HEK293 (cell line): Measurements from ENCODE around the gene KRT8.

Experiments
- BCL11B ChIP-seq: fragments of 450-650 bp; formaldehyde crosslinking; IDR thresholded peaks from 2 replicates; pipeline ENCODE4 v1.5.1; 2016; ENCODE audit warnings: low read depth, missing biosample characterization, missing genetic modification characterization
- GLI2 ChIP-seq: fragments of 450-650 bp; formaldehyde crosslinking; IDR thresholded peaks from 2 replicates; pipeline ENCODE4; 2017; ENCODE audit warnings: missing biosample characterization, missing genetic modification characterization, low read depth, borderline replicate concordance
- GLIS1 ChIP-seq: fragments of 450-650 bp; formaldehyde crosslinking; IDR thresholded peaks from 2 replicates; pipeline ENCODE4 v1.5.1; 2016; ENCODE audit warnings: missing biosample characterization, missing genetic modification characterization
- HOXC10 ChIP-seq: sonication (generic); formaldehyde crosslinking; IDR thresholded peaks from 2 replicates; pipeline ENCODE4 v1.8.1; 2023; ENCODE audit warnings: mild to moderate bottlenecking, missing genetic modification reagents
- KLF10 ChIP-seq: fragments of 450-650 bp; IDR thresholded peaks from 2 replicates; pipeline ENCODE4 v1.5.1; 2018; ENCODE audit warnings: missing biosample characterization, mild to moderate bottlenecking, missing genetic modification characterization
- KLF8 ChIP-seq: fragments of 450-650 bp; formaldehyde crosslinking; IDR thresholded peaks from 2 replicates; pipeline ENCODE4 v1.5.1; 2016; ENCODE audit warnings: missing biosample characterization, missing genetic modification characterization
- KLF9 ChIP-seq: fragments of 450-650 bp; formaldehyde crosslinking; IDR thresholded peaks from 2 replicates; pipeline ENCODE4 v1.5.1; 2016; ENCODE audit warnings: missing biosample characterization, missing genetic modification characterization, low read depth
- MEIS1 ChIP-seq: sonication (generic); formaldehyde crosslinking; IDR thresholded peaks from 2 replicates; pipeline ENCODE4 v1.8.1; 2022; ENCODE audit warnings: missing genetic modification reagents, mild to moderate bottlenecking, borderline replicate concordance
- SETDB1 ChIP-seq: IDR thresholded peaks from one replicate; pipeline ENCODE4 v1.6.1; 2017; ENCODE audit warnings: mild to moderate bottlenecking, low read length, moderate library complexity, mixed read lengths; ENCODE audit not compliant: insufficient read length
- SP3 ChIP-seq: fragments of 450-650 bp; formaldehyde crosslinking; IDR thresholded peaks from 2 replicates; pipeline ENCODE4 v1.5.1; 2016; ENCODE audit warnings: missing biosample characterization, missing genetic modification characterization
- YY1 ChIP-seq: fragments of 450-650 bp; formaldehyde crosslinking; IDR thresholded peaks from 2 replicates; pipeline ENCODE4 v1.5.1; 2018; ENCODE audit warnings: missing biosample characterization, missing genetic modification characterization
- ZBTB17 ChIP-seq: fragments of 450-650 bp; formaldehyde crosslinking; IDR thresholded peaks from 2 replicates; pipeline ENCODE4 v1.5.1; 2016; ENCODE audit warnings: missing biosample characterization, missing genetic modification characterization
- ZNF19 ChIP-seq: fragments of 450-650 bp; formaldehyde crosslinking; IDR thresholded peaks from 2 replicates; pipeline ENCODE4; 2016; ENCODE audit warnings: missing biosample characterization, missing genetic modification characterization, low read depth
- ZNF211 ChIP-seq: fragments of 450-650 bp; formaldehyde crosslinking; IDR thresholded peaks from 2 replicates; pipeline ENCODE4 v1.5.1; 2016; ENCODE audit warnings: low read depth, missing biosample characterization, missing genetic modification characterization
- ZNF341 ChIP-seq: fragments of 450-650 bp; formaldehyde crosslinking; IDR thresholded peaks from 2 replicates; pipeline ENCODE4; 2016; ENCODE audit warnings: low read depth, missing biosample characterization, missing genetic modification characterization
- ZNF404 ChIP-seq: fragments of 450-650 bp; formaldehyde crosslinking; IDR thresholded peaks from 2 replicates; pipeline ENCODE4 v1.5.1; 2017; ENCODE audit warnings: missing biosample characterization, missing genetic modification characterization
- ZNF473 ChIP-seq: fragments of 450-650 bp; formaldehyde crosslinking; IDR thresholded peaks from 2 replicates; pipeline ENCODE4 v1.5.1; 2017; ENCODE audit warnings: missing biosample characterization, missing genetic modification characterization
- ZNF501 ChIP-seq: fragments of 450-650 bp; formaldehyde crosslinking; IDR thresholded peaks from 2 replicates; pipeline ENCODE4 v1.5.1; 2016; ENCODE audit warnings: missing biosample characterization, missing genetic modification characterization
- ZNF561 ChIP-seq: fragments of 450-650 bp; IDR thresholded peaks from 2 replicates; pipeline ENCODE4 v1.5.1; 2018; ENCODE audit warnings: missing biosample characterization, missing genetic modification characterization, borderline replicate concordance
- ZNF610 ChIP-seq: fragments of 450-650 bp; formaldehyde crosslinking; IDR thresholded peaks from 2 replicates; pipeline ENCODE4 v1.5.1; 2016; ENCODE audit warnings: missing biosample characterization, missing genetic modification characterization, borderline replicate concordance
- ZNF660 ChIP-seq: fragments of 450-650 bp; IDR thresholded peaks from 2 replicates; pipeline ENCODE4 v1.5.1; 2018; ENCODE audit warnings: missing biosample characterization, mild to moderate bottlenecking, missing genetic modification characterization
- ZNF707 ChIP-seq: fragments of 450-650 bp; formaldehyde crosslinking; IDR thresholded peaks from 2 replicates; pipeline ENCODE4 v1.5.1; 2016; ENCODE audit warnings: missing biosample characterization, missing genetic modification characterization
- ZNF843 ChIP-seq: fragments of 450-650 bp; formaldehyde crosslinking; IDR thresholded peaks from 2 replicates; pipeline ENCODE4 v1.5.1; 2016; ENCODE audit warnings: missing biosample characterization, missing genetic modification characterization
- TF ChIP-seq, protein P1 (sequence below): sonication (generic); formaldehyde crosslinking; IDR thresholded peaks from 2 replicates; pipeline ENCODE4 v1.8.1; 2022; ENCODE audit warnings: mild to moderate bottlenecking, moderate library complexity, missing genetic modification reagents
- TF ChIP-seq, protein P2 (sequence below): fragments of 450-650 bp; formaldehyde crosslinking; IDR thresholded peaks from 2 replicates; pipeline ENCODE4 v1.5.1; 2016; ENCODE audit warnings: missing biosample characterization, missing genetic modification characterization
- TF ChIP-seq, protein P3 (sequence below): fragments of 450-650 bp; formaldehyde crosslinking; IDR thresholded peaks from 2 replicates; pipeline ENCODE4 v1.5.1; 2016; ENCODE audit warnings: missing biosample characterization, missing genetic modification characterization
- TF ChIP-seq, protein P4 (sequence below): fragments of 450-650 bp; formaldehyde crosslinking; IDR thresholded peaks from 2 replicates; pipeline ENCODE4 v1.5.1; 2016; ENCODE audit warnings: missing biosample characterization, missing genetic modification characterization
- TF ChIP-seq, protein P5 (sequence below): fragments of 450-650 bp; formaldehyde crosslinking; IDR thresholded peaks from 2 replicates; pipeline ENCODE4 v1.5.1; 2016; ENCODE audit warnings: missing biosample characterization, missing genetic modification characterization
- TF ChIP-seq, protein P6 (sequence below): fragments of 450-650 bp; formaldehyde crosslinking; IDR thresholded peaks from 2 replicates; pipeline ENCODE4 v1.5.1; 2016; ENCODE audit warnings: missing biosample characterization, missing genetic modification characterization
- TF ChIP-seq, protein P7 (sequence below): fragments of 450-650 bp; formaldehyde crosslinking; IDR thresholded peaks from 2 replicates; pipeline ENCODE4 v1.5.1; 2017; ENCODE audit warnings: missing biosample characterization, missing genetic modification characterization

Gene KRT8

DNA sequence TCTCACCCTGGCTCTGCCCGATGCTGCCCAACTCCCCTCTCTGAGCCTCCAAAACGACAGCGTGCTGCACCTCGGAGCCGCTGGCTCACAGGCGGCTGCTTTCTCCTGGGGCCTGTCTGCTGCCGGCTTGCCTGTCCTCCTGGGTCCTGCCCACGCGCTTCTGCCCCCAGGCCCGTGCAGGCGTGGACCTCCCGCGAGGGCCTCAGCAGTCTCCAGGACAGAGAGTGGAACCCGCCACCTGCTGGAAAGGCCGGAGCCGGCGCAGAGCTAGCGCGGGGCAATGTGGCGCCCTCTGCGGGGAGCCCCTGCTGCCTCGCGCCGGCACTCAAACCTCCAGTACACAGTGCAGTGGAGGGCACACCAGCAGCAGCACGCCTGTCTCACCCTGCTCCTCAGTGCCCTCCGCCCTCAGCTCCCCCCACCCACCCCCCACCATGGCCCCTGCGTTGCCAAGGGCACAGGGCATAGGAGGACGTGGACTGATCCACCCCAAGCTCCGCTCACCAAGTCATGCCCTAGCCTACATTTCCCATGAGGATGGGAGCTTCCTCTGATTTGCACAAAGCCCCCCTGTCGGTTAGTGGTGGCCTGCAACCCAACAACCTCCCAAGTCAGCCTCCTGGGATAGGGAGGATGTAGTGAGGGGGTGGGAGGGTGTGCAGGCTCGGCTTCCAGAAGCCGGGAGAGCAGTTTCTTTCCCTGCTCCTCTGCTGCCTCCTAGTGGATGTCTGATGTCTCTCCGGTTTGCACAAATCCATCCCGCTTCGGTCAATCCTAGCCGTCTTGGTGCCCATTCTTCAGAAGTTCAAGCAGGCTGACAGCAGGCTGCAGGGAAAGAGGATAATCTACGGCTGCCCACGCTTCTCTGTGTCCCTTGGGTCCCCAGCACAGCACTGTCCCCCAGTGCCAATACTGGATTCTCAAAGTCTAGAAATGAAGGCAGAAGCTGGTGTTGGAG lies 25.2 kb downstream of the KRT8 start (continued):
- 0 out of 2 replicates have a peak, but pooled peaks have one; percentile 23 for TF ChIP-seq ZNF561 (tag by site-specific recombination)
- no peak for TF ChIP-seq ZNF19 (tag by site-specific recombination)
- peak; percentile 99 for TF ChIP-seq GLIS1 (tag by site-specific recombination)
- TF ChIP-seq, protein P1, sequence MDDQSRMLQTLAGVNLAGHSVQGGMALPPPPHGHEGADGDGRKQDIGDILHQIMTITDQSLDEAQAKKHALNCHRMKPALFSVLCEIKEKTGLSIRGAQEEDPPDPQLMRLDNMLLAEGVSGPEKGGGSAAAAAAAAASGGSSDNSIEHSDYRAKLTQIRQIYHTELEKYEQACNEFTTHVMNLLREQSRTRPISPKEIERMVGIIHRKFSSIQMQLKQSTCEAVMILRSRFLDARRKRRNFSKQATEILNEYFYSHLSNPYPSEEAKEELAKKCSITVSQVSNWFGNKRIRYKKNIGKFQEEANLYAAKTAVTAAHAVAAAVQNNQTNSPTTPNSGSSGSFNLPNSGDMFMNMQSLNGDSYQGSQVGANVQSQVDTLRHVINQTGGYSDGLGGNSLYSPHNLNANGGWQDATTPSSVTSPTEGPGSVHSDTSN (CRISPR knock-in tag) = no peak
- TF ChIP-seq ZNF404 (tag by site-specific recombination) = no peak
- TF ChIP-seq ZNF843 (tag by site-specific recombination) = no peak
- no peak for TF ChIP-seq YY1 (tag by site-specific recombination)
- TF ChIP-seq ZNF473 (tag by site-specific recombination) = no peak
- TF ChIP-seq, protein P2, sequence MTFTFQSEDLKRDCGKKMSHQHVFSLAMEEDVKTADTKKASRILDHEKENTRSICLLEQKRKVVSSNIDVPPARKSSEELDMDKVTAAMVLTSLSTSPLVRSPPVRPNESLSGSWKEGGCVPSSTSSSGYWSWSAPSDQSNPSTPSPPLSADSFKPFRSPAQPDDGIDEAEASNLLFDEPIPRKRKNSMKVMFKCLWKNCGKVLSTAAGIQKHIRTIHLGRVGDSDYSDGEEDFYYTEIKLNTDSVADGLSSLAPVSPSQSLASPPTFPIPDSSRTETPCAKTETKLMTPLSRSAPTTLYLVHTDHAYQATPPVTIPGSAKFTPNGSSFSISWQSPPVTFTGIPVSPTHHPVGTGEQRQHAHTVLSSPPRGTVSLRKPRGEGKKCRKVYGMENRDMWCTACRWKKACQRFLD = no peak
- TF ChIP-seq ZBTB17 (tag by site-specific recombination) = peak; percentile 86; the same call in 1 of the 2 replicates
- TF ChIP-seq, protein P3, sequence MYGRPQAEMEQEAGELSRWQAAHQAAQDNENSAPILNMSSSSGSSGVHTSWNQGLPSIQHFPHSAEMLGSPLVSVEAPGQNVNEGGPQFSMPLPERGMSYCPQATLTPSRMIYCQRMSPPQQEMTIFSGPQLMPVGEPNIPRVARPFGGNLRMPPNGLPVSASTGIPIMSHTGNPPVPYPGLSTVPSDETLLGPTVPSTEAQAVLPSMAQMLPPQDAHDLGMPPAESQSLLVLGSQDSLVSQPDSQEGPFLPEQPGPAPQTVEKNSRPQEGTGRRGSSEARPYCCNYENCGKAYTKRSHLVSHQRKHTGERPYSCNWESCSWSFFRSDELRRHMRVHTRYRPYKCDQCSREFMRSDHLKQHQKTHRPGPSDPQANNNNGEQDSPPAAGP = peak; percentile 62; the same call in 1 of the 2 replicates
- TF ChIP-seq KLF8 = peak; percentile 55; the same call in 1 of the 2 replicates
- TF ChIP-seq ZNF211 (tag by site-specific recombination) = no peak
- TF ChIP-seq ZNF707 (tag by site-specific recombination) = no peak
- TF ChIP-seq, protein P4, sequence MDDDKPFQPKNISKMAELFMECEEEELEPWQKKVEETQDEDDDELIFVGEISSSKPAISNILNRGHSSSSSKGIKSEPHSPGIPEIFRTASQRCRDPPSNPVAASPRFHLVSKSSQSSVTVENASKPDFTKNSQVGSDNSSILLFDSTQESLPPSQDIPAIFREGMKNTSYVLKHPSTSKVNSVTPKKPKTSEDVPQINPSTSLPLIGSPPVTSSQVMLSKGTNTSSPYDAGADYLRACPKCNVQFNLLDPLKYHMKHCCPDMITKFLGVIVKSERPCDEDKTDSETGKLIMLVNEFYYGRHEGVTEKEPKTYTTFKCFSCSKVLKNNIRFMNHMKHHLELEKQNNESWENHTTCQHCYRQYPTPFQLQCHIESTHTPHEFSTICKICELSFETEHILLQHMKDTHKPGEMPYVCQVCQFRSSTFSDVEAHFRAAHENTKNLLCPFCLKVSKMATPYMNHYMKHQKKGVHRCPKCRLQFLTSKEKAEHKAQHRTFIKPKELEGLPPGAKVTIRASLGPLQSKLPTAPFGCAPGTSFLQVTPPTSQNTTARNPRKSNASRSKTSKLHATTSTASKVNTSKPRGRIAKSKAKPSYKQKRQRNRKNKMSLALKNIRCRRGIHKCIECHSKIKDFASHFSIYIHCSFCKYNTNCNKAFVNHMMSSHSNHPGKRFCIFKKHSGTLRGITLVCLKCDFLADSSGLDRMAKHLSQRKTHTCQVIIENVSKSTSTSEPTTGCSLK (tag by site-specific recombination) = no peak
- TF ChIP-seq ZNF610 (tag by site-specific recombination) = no peak
- TF ChIP-seq ZNF660 (tag by site-specific recombination) = peak; percentile 32; the same call in 1 of the 2 replicates
- TF ChIP-seq SP3 (tag by site-specific recombination) = peak; percentile 53
- TF ChIP-seq KLF10 = no peak
- 0 out of 2 replicates have a peak, but pooled peaks have one; percentile 42 for TF ChIP-seq ZNF501
- TF ChIP-seq MEIS1 (CRISPR knock-in tag) = no peak
- peak; percentile 84 for TF ChIP-seq ZNF341 (tag by site-specific recombination)
- TF ChIP-seq SETDB1 = no peak
- peak; percentile 41 for TF ChIP-seq KLF9 (tag by site-specific recombination)
- TF ChIP-seq HOXC10 = no peak
- no peak for TF ChIP-seq GLI2 (tag by site-specific recombination)
- no peak for TF ChIP-seq BCL11B
- TF ChIP-seq, protein P5, sequence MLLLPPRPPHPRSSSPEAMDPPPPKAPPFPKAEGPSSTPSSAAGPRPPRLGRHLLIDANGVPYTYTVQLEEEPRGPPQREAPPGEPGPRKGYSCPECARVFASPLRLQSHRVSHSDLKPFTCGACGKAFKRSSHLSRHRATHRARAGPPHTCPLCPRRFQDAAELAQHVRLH = peak; percentile 63; the same call in 1 of the 2 replicates
- TF ChIP-seq, protein P6, sequence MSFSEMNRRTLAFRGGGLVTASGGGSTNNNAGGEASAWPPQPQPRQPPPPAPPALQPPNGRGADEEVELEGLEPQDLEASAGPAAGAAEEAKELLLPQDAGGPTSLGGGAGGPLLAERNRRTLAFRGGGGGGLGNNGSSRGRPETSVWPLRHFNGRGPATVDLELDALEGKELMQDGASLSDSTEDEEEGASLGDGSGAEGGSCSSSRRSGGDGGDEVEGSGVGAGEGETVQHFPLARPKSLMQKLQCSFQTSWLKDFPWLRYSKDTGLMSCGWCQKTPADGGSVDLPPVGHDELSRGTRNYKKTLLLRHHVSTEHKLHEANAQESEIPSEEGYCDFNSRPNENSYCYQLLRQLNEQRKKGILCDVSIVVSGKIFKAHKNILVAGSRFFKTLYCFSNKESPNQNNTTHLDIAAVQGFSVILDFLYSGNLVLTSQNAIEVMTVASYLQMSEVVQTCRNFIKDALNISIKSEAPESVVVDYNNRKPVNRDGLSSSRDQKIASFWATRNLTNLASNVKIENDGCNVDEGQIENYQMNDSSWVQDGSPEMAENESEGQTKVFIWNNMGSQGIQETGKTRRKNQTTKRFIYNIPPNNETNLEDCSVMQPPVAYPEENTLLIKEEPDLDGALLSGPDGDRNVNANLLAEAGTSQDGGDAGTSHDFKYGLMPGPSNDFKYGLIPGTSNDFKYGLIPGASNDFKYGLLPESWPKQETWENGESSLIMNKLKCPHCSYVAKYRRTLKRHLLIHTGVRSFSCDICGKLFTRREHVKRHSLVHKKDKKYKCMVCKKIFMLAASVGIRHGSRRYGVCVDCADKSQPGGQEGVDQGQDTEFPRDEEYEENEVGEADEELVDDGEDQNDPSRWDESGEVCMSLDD (tag by site-specific recombination) = 0 out of 2 replicates have a peak, but pooled peaks have one; percentile 21
- TF ChIP-seq, protein P7, sequence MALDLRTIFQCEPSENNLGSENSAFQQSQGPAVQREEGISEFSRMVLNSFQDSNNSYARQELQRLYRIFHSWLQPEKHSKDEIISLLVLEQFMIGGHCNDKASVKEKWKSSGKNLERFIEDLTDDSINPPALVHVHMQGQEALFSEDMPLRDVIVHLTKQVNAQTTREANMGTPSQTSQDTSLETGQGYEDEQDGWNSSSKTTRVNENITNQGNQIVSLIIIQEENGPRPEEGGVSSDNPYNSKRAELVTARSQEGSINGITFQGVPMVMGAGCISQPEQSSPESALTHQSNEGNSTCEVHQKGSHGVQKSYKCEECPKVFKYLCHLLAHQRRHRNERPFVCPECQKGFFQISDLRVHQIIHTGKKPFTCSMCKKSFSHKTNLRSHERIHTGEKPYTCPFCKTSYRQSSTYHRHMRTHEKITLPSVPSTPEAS = peak; percentile 75
